GM23338 (cell line): Measurements from ENCODE around the gene EDA.

ENCODE experiments used
- CREB1 ChIP-seq: fragments of 250-450 bp; sonication (Bioruptor Pico); IDR thresholded peaks from 2 replicates; pipeline ENCODE4 v1.5.0; 2020; ENCODE audit warnings: low read depth, mild to moderate bottlenecking, moderate library complexity
- EZH2 ChIP-seq: fragments of 200-600 bp; sonication (generic); IDR thresholded peaks from one replicate; pipeline ENCODE4 v1.8.0; 2017; ENCODE audit warnings: antibody characterized with exemption, mild to moderate bottlenecking, low read depth; ENCODE audit not compliant: unreplicated experiment
- JUNB ChIP-seq: IDR thresholded peaks from one replicate; pipeline ENCODE4 v1.6.1; 2016; ENCODE audit warnings: antibody characterized with exemption; ENCODE audit not compliant: unreplicated experiment
- POLR2AphosphoS5 ChIP-seq: IDR thresholded peaks from 2 replicates; pipeline ENCODE4 v1.6.1; 2016; ENCODE audit warnings: antibody characterized with exemption, low read depth
- TF ChIP-seq, protein P1 (sequence below): IDR thresholded peaks from one replicate; pipeline ENCODE4 v1.6.1; 2018; ENCODE audit warnings: antibody characterized with exemption; ENCODE audit not compliant: unreplicated experiment
- TF ChIP-seq, protein P2 (sequence below), 2 experiments: fragments of 200-600 bp in 1 of 2; sonication (generic) in 1 of 2; conservative IDR thresholded peaks; 2 replicates each; pipeline versions ENCODE4 v1.5.1 to v1.6.1; 2016 to 2017; ENCODE audit warnings: antibody characterized with exemption in 2 of 2, low read depth in 2 of 2, mild to moderate bottlenecking in 2 of 2, moderate library complexity in 1 of 2
- TF ChIP-seq, protein P3 (sequence below): fragments of 250-450 bp; sonication (Bioruptor Pico); IDR thresholded peaks from 2 replicates; pipeline ENCODE4 v1.5.0; 2020; ENCODE audit warnings: mild to moderate bottlenecking, moderate library complexity

DNA sequence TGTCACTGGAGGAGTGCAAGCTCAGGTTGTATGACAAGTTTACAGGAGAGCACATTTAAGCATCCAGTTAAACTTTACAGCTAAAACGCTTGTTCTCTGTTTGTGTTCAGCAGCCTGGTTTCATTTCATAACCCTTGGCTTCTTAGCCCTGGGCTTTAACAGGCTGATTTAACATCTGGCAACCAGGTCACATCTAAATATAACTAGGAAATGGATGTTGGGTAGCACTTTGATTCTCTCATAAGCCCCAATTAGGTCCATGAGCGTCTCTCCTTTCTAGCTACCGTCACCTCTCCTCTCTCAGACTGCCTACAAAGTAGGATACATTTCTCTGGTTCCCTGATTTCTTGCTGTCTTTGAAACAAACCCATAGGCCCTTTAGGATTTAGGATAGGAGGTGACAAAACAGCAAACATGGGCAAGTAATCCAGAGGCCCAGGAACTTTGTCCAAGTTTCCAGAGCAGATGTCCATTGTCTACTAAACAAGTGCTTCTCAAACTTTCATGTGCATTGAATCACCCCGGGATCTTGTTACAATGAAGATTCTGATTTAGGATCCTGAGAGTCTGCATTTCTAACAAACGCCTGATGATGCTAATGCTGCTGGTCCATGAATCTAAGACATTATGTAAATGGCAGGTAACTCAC, 468.8 kb downstream of the EDA start:
- TF ChIP-seq, protein P1, sequence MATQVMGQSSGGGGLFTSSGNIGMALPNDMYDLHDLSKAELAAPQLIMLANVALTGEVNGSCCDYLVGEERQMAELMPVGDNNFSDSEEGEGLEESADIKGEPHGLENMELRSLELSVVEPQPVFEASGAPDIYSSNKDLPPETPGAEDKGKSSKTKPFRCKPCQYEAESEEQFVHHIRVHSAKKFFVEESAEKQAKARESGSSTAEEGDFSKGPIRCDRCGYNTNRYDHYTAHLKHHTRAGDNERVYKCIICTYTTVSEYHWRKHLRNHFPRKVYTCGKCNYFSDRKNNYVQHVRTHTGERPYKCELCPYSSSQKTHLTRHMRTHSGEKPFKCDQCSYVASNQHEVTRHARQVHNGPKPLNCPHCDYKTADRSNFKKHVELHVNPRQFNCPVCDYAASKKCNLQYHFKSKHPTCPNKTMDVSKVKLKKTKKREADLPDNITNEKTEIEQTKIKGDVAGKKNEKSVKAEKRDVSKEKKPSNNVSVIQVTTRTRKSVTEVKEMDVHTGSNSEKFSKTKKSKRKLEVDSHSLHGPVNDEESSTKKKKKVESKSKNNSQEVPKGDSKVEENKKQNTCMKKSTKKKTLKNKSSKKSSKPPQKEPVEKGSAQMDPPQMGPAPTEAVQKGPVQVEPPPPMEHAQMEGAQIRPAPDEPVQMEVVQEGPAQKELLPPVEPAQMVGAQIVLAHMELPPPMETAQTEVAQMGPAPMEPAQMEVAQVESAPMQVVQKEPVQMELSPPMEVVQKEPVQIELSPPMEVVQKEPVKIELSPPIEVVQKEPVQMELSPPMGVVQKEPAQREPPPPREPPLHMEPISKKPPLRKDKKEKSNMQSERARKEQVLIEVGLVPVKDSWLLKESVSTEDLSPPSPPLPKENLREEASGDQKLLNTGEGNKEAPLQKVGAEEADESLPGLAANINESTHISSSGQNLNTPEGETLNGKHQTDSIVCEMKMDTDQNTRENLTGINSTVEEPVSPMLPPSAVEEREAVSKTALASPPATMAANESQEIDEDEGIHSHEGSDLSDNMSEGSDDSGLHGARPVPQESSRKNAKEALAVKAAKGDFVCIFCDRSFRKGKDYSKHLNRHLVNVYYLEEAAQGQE, result no peak
- TF ChIP-seq, protein P2, sequence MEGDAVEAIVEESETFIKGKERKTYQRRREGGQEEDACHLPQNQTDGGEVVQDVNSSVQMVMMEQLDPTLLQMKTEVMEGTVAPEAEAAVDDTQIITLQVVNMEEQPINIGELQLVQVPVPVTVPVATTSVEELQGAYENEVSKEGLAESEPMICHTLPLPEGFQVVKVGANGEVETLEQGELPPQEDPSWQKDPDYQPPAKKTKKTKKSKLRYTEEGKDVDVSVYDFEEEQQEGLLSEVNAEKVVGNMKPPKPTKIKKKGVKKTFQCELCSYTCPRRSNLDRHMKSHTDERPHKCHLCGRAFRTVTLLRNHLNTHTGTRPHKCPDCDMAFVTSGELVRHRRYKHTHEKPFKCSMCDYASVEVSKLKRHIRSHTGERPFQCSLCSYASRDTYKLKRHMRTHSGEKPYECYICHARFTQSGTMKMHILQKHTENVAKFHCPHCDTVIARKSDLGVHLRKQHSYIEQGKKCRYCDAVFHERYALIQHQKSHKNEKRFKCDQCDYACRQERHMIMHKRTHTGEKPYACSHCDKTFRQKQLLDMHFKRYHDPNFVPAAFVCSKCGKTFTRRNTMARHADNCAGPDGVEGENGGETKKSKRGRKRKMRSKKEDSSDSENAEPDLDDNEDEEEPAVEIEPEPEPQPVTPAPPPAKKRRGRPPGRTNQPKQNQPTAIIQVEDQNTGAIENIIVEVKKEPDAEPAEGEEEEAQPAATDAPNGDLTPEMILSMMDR (conservative IDR thresholded peaks at IDR 0.05; ENCODE audit: low read depth in 2 of 2), result no peak
- TF ChIP-seq EZH2, result no peak
- TF ChIP-seq JUNB, result no peak
- no peak for TF ChIP-seq POLR2AphosphoS5
- TF ChIP-seq CREB1, result no peak
- TF ChIP-seq, protein P3, sequence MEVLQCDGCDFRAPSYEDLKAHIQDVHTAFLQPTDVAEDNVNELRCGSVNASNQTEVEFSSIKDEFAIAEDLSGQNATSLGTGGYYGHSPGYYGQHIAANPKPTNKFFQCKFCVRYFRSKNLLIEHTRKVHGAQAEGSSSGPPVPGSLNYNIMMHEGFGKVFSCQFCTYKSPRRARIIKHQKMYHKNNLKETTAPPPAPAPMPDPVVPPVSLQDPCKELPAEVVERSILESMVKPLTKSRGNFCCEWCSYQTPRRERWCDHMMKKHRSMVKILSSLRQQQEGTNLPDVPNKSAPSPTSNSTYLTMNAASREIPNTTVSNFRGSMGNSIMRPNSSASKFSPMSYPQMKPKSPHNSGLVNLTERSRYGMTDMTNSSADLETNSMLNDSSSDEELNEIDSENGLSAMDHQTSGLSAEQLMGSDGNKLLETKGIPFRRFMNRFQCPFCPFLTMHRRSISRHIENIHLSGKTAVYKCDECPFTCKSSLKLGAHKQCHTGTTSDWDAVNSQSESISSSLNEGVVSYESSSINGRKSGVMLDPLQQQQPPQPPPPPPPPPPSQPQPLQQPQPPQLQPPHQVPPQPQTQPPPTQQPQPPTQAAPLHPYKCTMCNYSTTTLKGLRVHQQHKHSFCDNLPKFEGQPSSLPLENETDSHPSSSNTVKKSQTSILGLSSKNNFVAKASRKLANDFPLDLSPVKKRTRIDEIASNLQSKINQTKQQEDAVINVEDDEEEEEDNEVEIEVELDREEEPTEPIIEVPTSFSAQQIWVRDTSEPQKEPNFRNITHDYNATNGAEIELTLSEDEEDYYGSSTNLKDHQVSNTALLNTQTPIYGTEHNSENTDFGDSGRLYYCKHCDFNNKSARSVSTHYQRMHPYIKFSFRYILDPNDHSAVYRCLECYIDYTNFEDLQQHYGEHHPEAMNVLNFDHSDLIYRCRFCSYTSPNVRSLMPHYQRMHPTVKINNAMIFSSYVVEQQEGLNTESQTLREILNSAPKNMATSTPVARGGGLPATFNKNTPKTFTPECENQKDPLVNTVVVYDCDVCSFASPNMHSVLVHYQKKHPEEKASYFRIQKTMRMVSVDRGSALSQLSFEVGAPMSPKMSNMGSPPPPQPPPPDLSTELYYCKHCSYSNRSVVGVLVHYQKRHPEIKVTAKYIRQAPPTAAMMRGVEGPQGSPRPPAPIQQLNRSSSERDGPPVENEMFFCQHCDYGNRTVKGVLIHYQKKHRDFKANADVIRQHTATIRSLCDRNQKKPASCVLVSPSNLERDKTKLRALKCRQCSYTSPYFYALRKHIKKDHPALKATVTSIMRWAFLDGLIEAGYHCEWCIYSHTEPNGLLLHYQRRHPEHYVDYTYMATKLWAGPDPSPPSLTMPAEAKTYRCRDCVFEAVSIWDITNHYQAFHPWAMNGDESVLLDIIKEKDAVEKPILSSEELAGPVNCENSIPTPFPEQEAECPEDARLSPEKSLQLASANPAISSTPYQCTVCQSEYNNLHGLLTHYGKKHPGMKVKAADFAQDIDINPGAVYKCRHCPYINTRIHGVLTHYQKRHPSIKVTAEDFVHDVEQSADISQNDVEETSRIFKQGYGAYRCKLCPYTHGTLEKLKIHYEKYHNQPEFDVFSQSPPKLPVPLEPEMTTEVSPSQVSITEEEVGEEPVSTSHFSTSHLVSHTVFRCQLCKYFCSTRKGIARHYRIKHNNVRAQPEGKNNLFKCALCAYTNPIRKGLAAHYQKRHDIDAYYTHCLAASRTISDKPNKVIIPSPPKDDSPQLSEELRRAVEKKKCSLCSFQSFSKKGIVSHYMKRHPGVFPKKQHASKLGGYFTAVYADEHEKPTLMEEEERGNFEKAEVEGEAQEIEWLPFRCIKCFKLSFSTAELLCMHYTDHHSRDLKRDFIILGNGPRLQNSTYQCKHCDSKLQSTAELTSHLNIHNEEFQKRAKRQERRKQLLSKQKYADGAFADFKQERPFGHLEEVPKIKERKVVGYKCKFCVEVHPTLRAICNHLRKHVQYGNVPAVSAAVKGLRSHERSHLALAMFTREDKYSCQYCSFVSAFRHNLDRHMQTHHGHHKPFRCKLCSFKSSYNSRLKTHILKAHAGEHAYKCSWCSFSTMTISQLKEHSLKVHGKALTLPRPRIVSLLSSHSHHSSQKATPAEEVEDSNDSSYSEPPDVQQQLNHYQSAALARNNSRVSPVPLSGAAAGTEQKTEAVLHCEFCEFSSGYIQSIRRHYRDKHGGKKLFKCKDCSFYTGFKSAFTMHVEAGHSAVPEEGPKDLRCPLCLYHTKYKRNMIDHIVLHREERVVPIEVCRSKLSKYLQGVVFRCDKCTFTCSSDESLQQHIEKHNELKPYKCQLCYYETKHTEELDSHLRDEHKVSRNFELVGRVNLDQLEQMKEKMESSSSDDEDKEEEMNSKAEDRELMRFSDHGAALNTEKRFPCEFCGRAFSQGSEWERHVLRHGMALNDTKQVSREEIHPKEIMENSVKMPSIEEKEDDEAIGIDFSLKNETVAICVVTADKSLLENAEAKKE (CRISPR knock-in tag), result no peak
